Suprapubic skin (tissue), 3 donors: ENCODE results near the gene AGAP3.

Experiments
- CTCF ChIP-seq, 2 donors: fragments of 200-600 bp in 1 of 2; fragments of 450-650 bp in 1 of 2; sonication (generic) in 1 of 2; IDR thresholded peaks; one replicate each; pipeline ENCODE4 v1.5.1; 2016 to 2019; ENCODE audit warnings: antibody characterized with exemption in 2 of 2, mild to moderate bottlenecking in 1 of 2, moderate library complexity in 1 of 2
- POLR2A ChIP-seq, 2 donors: fragments of 450-650 bp; IDR thresholded peaks; one replicate each; pipeline ENCODE4 v1.6.1; 2017; ENCODE audit warnings: antibody characterized with exemption in 2 of 2, mild to moderate bottlenecking in 2 of 2, moderate library complexity in 2 of 2

- TF ChIP-seq CTCF (IDR thresholded peaks at IDR 0.05) (no peak), POLR2A (IDR thresholded peaks at IDR 0.05) (no peak)
Measured at GRCh38 chr7:151181011-151181431, 94.7 kb downstream of the AGAP3 start.
